WTC11 (cell line): ENCODE measurements around the gene AKAP1. TPM values are rescaled to one million over a fixed set of nuclear protein-coding genes. Genes with fewer than 3 reads are reported as not detected.

Experiments used
- ATAC-seq: fragments of 200-7000 bp; cut with Tn5 transposase; 2 replicates; pipeline ENCODE4 v1.10.0; 2021; ENCODE audit warnings: mild to moderate bottlenecking, moderate library complexity
- CTCF ChIA-PET: fragments of 300-600 bp; sonication (Branson Sonifier 250); formaldehyde crosslinking; loops from one replicate; lab custom pipeline; 2021; ENCODE audit warnings: antibody characterized with exemption; lab: Charles Lee
- POLR2A ChIA-PET: fragments of 350-600 bp; sonication (Branson Sonifier 250); formaldehyde crosslinking; loops from one replicate; lab custom pipeline; 2021; ENCODE audit warnings: antibody characterized with exemption; lab: Charles Lee
- DNase-seq: peaks from one replicate; pipeline ENCODE4 v3.0.0; 2021; ENCODE audit warnings: low spot score
- H3K27ac Mint-ChIP-seq: 2 replicates; pipeline ENCODE4 v1.8.0; 2021; ENCODE audit warnings: mixed read lengths
- H3K27me3 Mint-ChIP-seq: 2 replicates; pipeline ENCODE4 v1.8.0; 2021; ENCODE audit warnings: low read depth, mild to moderate bottlenecking, moderate library complexity, mixed read lengths
- H3K36me3 Mint-ChIP-seq: 2 replicates; pipeline ENCODE4 v1.8.0; 2021; ENCODE audit warnings: mixed read lengths
- H3K4me1 Mint-ChIP-seq: 2 replicates; pipeline ENCODE4 v1.8.0; 2022; ENCODE audit warnings: mixed read lengths
- H3K4me3 Mint-ChIP-seq: 2 replicates; pipeline ENCODE4 v1.8.0; 2021; ENCODE audit warnings: mild to moderate bottlenecking, moderate library complexity, mixed read lengths
- H3K9me3 Mint-ChIP-seq: 2 replicates; pipeline ENCODE4 v1.8.0; 2021; ENCODE audit warnings: mixed read lengths
- EMX1 ChIP-seq: fragments of 250-450 bp; sonication (Bioruptor Pico); IDR thresholded peaks from 2 replicates; pipeline ENCODE4 v1.8.0; 2021; ENCODE audit warnings: mild to moderate bottlenecking
- ETV6 ChIP-seq: sonication (generic); formaldehyde crosslinking; IDR thresholded peaks from 2 replicates; pipeline ENCODE4 v1.8.1; 2022; ENCODE audit warnings: mild to moderate bottlenecking, missing genetic modification reagents
- GABPB1 ChIP-seq: sonication (generic); formaldehyde crosslinking; IDR thresholded peaks from 2 replicates; pipeline ENCODE4 v1.8.1; 2023; ENCODE audit warnings: mild to moderate bottlenecking, missing genetic modification reagents
- KAT7 ChIP-seq: sonication (generic); formaldehyde crosslinking; IDR thresholded peaks from 2 replicates; pipeline ENCODE4 v1.8.1; 2023; ENCODE audit warnings: missing genetic modification reagents, mild to moderate bottlenecking, borderline replicate concordance
- NR1H2 ChIP-seq: sonication (generic); formaldehyde crosslinking; IDR thresholded peaks from 2 replicates; pipeline ENCODE4 v1.9.0; 2021; ENCODE audit warnings: mild to moderate bottlenecking, moderate library complexity, missing genetic modification reagents
- SOX15 ChIP-seq: fragments of 250-450 bp; sonication (Bioruptor Pico); IDR thresholded peaks from 2 replicates; pipeline ENCODE4 v1.9.0; 2021; ENCODE audit warnings: mild to moderate bottlenecking
- STAT6 ChIP-seq: sonication (generic); formaldehyde crosslinking; conservative IDR thresholded peaks from 2 replicates; pipeline ENCODE4 v1.8.1; 2023; ENCODE audit warnings: mild to moderate bottlenecking, low read depth, missing genetic modification reagents, moderate library complexity
- TCF7 ChIP-seq: sonication (generic); formaldehyde crosslinking; IDR thresholded peaks from 2 replicates; pipeline ENCODE4 v1.8.0; 2022; ENCODE audit warnings: mild to moderate bottlenecking, low read depth, missing genetic modification reagents, moderate library complexity
- ZBTB21 ChIP-seq: sonication (generic); formaldehyde crosslinking; IDR thresholded peaks from 2 replicates; pipeline ENCODE4 v1.8.1; 2023; ENCODE audit warnings: mild to moderate bottlenecking, missing genetic modification reagents, borderline replicate concordance
- ZNF219 ChIP-seq: sonication (generic); formaldehyde crosslinking; IDR thresholded peaks from 2 replicates; pipeline ENCODE4 v1.8.0; 2023; ENCODE audit warnings: missing genetic modification reagents, mild to moderate bottlenecking, borderline replicate concordance
- ZNF232 ChIP-seq: sonication (generic); formaldehyde crosslinking; IDR thresholded peaks from 2 replicates; pipeline ENCODE4 v1.8.0; 2022; ENCODE audit warnings: mild to moderate bottlenecking, missing genetic modification reagents
- ZNF281 ChIP-seq: sonication (generic); formaldehyde crosslinking; IDR thresholded peaks from 2 replicates; pipeline ENCODE4 v1.8.0; 2023; ENCODE audit warnings: mild to moderate bottlenecking, missing genetic modification reagents
- ZNF423 ChIP-seq: fragments of 250-450 bp; sonication (Bioruptor Pico); IDR thresholded peaks from 2 replicates; pipeline ENCODE4 v2.1.2; 2022; ENCODE audit warnings: mild to moderate bottlenecking, moderate library complexity
- total RNA-seq: library from RNA; stranded (reverse); gene quantifications from 3 replicates; pipeline ENCODE4 v1.2.3, GENCODE V29; 2021
- TF ChIP-seq, protein P1 (sequence below): sonication (generic); formaldehyde crosslinking; IDR thresholded peaks from 2 replicates; pipeline ENCODE4 v1.8.1; 2023; ENCODE audit warnings: mild to moderate bottlenecking, missing genetic modification reagents, moderate library complexity
- TF ChIP-seq, protein P2 (sequence below): sonication (generic); formaldehyde crosslinking; IDR thresholded peaks from 2 replicates; pipeline ENCODE4 v1.8.1; 2023; ENCODE audit warnings: mild to moderate bottlenecking, moderate library complexity, missing genetic modification reagents
- TF ChIP-seq, protein P3 (sequence below): sonication (generic); formaldehyde crosslinking; IDR thresholded peaks from 2 replicates; pipeline ENCODE4 v1.8.0; 2022; ENCODE audit warnings: mild to moderate bottlenecking, missing genetic modification reagents
- TF ChIP-seq, protein P4 (sequence below): fragments of 250-450 bp; sonication (Bioruptor Pico); IDR thresholded peaks from 2 replicates; pipeline ENCODE4 v1.8.0; 2021; ENCODE audit warnings: mild to moderate bottlenecking

Gene AKAP1
- total RNA-seq, 1 experiment from 2014 or later, result 74.5 TPM

DNA sequence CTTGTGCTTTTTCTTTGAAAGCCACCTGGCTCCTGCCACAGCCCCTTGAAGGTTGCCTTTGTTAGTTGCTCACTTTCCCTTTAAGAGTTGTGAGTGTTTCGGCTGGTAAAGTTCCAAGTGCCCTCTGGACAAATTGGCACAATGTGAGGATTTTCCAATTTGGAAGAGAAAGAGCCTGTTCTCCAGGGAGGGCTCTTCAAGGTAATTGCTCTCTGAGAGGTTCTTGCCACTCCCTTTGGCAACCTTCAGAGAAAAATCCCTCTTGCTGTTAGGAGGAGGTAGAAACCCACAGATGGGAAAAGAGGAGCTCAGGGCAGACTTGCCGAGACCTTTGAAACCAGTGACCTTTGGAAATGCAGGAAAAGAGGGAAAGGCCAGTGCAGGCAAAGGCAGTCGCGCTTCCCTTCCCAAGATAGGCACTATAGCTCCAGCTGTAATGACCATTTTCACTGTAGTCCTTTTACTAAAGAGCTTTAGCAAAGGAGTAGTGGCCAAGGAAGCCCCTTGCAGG lies 49.0 kb upstream of the AKAP1 start (continued):
- TF ChIP-seq ZNF281 (no peak), TCF7 (CRISPR knock-in tag) (no peak), GABPB1 (CRISPR knock-in tag) (no peak), STAT6 (CRISPR knock-in tag) (no peak), ZNF423 (CRISPR knock-in tag) (no peak), EMX1 (CRISPR knock-in tag) (no peak), ZNF232 (CRISPR knock-in tag) (no peak), NR1H2 (CRISPR knock-in tag) (no peak)
- TF ChIP-seq, protein P1, sequence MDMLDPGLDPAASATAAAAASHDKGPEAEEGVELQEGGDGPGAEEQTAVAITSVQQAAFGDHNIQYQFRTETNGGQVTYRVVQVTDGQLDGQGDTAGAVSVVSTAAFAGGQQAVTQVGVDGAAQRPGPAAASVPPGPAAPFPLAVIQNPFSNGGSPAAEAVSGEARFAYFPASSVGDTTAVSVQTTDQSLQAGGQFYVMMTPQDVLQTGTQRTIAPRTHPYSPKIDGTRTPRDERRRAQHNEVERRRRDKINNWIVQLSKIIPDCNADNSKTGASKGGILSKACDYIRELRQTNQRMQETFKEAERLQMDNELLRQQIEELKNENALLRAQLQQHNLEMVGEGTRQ (CRISPR knock-in tag), result no peak
- TF ChIP-seq, protein P2, sequence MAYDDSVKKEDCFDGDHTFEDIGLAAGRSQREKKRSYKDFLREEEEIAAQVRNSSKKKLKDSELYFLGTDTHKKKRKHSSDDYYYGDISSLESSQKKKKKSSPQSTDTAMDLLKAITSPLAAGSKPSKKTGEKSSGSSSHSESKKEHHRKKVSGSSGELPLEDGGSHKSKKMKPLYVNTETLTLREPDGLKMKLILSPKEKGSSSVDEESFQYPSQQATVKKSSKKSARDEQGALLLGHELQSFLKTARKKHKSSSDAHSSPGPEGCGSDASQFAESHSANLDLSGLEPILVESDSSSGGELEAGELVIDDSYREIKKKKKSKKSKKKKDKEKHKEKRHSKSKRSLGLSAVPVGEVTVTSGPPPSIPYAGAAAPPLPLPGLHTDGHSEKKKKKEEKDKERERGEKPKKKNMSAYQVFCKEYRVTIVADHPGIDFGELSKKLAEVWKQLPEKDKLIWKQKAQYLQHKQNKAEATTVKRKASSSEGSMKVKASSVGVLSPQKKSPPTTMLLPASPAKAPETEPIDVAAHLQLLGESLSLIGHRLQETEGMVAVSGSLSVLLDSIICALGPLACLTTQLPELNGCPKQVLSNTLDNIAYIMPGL (CRISPR knock-in tag), result no peak
- TF ChIP-seq, protein P3, sequence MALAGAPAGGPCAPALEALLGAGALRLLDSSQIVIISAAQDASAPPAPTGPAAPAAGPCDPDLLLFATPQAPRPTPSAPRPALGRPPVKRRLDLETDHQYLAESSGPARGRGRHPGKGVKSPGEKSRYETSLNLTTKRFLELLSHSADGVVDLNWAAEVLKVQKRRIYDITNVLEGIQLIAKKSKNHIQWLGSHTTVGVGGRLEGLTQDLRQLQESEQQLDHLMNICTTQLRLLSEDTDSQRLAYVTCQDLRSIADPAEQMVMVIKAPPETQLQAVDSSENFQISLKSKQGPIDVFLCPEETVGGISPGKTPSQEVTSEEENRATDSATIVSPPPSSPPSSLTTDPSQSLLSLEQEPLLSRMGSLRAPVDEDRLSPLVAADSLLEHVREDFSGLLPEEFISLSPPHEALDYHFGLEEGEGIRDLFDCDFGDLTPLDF (CRISPR knock-in tag), result no peak

- no peaks in the 10 kb centered on the region for H3K36me3 Mint-ChIP-seq
- peaks cover 49% of the 10 kb centered on the region for H3K4me1 Mint-ChIP-seq
- DNase-seq, result no peak
- POLR2A ChIA-PET, result no interaction called here
- H3K4me3 Mint-ChIP-seq, result no peak overlapping the region
- no peaks in the 10 kb centered on the region for H3K9me3 Mint-ChIP-seq
- peaks cover 3% of the 10 kb centered on the region for H3K27me3 Mint-ChIP-seq
- CTCF ChIA-PET, result interaction anchor here (0.5 to 1.3 kb wide), 3 partner anchors 13 to 89 kb away, joined by 3 read pairs; no protein-coding TSS in a partner anchor
- no peak for TF ChIP-seq ZNF219 (CRISPR knock-in tag)
- TF ChIP-seq, protein P4, sequence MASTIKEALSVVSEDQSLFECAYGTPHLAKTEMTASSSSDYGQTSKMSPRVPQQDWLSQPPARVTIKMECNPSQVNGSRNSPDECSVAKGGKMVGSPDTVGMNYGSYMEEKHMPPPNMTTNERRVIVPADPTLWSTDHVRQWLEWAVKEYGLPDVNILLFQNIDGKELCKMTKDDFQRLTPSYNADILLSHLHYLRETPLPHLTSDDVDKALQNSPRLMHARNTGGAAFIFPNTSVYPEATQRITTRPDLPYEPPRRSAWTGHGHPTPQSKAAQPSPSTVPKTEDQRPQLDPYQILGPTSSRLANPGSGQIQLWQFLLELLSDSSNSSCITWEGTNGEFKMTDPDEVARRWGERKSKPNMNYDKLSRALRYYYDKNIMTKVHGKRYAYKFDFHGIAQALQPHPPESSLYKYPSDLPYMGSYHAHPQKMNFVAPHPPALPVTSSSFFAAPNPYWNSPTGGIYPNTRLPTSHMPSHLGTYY (CRISPR knock-in tag), result no peak
- TF ChIP-seq SOX15 (CRISPR knock-in tag), result no peak
- TF ChIP-seq KAT7 (CRISPR knock-in tag), result no peak
- TF ChIP-seq ZNF232 (CRISPR knock-in tag), result no peak
- TF ChIP-seq, protein P3 (CRISPR knock-in tag), result no peak
- no peak for TF ChIP-seq ETV6 (CRISPR knock-in tag)
- no peak for TF ChIP-seq ZBTB21 (CRISPR knock-in tag)
- no peak overlapping the region for H3K27ac Mint-ChIP-seq
- no peak for ATAC-seq
Observed at GRCh38 chr17:57037411-57037810, 47.6 kb upstream of the AKAP1 start.
